Measurements from ENCODE around the gene TMEM30B. TPM values are rescaled to one million over a fixed set of nuclear protein-coding genes. Genes with fewer than 3 reads are reported as not detected.

The TMEM30B gene
- polyA plus RNA-seq, 1 of the 3 experiments (the other 2 are of a cell fraction), result 0.15 TPM

DNA sequence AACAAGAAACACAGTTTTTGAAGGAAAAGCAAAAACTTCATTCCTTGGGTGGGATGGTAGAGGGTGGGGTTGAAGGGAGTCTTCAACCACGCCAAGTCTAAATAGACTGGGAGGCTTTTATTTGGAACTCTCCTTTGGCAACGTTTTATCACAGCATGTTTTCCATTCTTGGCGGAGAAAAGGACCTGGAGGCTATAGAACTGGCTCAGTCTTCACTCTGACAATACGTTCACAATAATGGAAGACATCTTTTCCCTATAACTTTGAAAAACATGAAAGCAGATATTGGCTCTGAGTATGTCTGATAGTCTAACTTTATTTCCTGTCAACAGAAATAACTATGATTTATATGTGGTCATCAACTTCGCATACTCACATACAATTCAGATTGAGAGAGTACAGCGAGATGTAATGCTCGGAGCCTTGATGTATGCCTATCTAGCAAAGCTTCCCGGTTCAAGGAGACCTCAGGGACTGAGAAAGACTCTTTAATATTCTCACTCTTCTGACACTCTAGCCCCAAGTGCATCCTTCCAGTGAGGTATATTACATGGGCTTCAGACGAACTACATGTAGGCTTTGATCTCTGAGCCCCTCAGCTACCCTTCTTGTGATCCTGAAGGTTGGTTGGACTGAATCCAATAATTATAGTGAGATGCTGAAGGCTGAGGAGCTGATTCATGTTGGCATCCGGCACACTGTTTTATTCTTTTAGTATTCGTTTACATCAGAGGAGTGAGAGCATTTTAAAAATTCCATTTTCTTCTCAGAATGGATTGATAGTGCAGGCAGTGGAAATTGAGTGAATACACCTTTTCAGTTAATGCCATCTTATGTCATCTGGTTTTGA lies 14.0 kb downstream of the TMEM30B start:
- TF ChIP-seq MEF2A (IDR thresholded peaks at IDR 0.05; ENCODE audit: borderline replicate concordance, low read depth), result no peak
- TF ChIP-seq NFIC (IDR thresholded peaks at IDR 0.05; ENCODE audit: borderline replicate concordance), result peak; percentile 58; the same call in 1 of the 2 replicates
- TF ChIP-seq, protein P1, sequence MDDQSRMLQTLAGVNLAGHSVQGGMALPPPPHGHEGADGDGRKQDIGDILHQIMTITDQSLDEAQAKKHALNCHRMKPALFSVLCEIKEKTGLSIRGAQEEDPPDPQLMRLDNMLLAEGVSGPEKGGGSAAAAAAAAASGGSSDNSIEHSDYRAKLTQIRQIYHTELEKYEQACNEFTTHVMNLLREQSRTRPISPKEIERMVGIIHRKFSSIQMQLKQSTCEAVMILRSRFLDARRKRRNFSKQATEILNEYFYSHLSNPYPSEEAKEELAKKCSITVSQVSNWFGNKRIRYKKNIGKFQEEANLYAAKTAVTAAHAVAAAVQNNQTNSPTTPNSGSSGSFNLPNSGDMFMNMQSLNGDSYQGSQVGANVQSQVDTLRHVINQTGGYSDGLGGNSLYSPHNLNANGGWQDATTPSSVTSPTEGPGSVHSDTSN (IDR thresholded peaks at IDR 0.05), result peak; percentile 39
- no peak overlapping the region for H3K9ac ChIP-seq
- no peaks in the 10 kb centered on the region for H3K9me2 ChIP-seq
- ChIA-PET CTCF (interaction anchor here (1.1 to 9.5 kb wide), 9 partner anchors 9 to 642 kb away, joined by 3 to 104 read pairs (median 4); partner anchors contain the start of gene TMEM30B), POLR2A (no interaction called here)
- H3K4me2 ChIP-seq, result 0 out of 2 replicates have a peak overlapping the region, but pooled peaks have one; percentile 8
- no peaks in the 10 kb centered on the region for H3K9me3 ChIP-seq
- peaks cover 28% of the 10 kb centered on the region for H3F3A ChIP-seq (replicated peaks; ENCODE audit: insufficient read depth)
- no peaks in the 10 kb centered on the region for H4K20me1 ChIP-seq (ENCODE audit: insufficient read depth)
- H3K4me1 ChIP-seq (ENCODE audit: control insufficient read depth in 1 of 2, insufficient read depth in 2 of 2, low read depth in 1 of 2, low read length in 1 of 2), result no peaks in the 10 kb centered on the region; a peak in 1 of 4 replicates
- no peak overlapping the region for H2AFZ ChIP-seq (ENCODE audit: low read depth)
- H3K27ac ChIP-seq (ENCODE audit: low read depth in 2 of 2, low read length in 1 of 2), result peak overlapping the region in 1 of 2 experiments; percentile 77; a peak in 2 of 4 replicates
- H3K4me3 ChIP-seq (ENCODE audit: low read depth in 2 of 2, low read length in 1 of 2), result no peak overlapping the region
- no peaks in the 10 kb centered on the region for H3K36me3 ChIP-seq (replicated peaks in 1 of 2; ENCODE audit: control insufficient read depth in 1 of 2, insufficient read depth in 2 of 2, low read length in 1 of 2)
- 60% methylated on average over 11 of the region's 11 CpGs for WGBS (ENCODE audit: low lambda C conversion rate)
- no peak for DNase-seq
- no peaks in the 10 kb centered on the region for H3K27me3 ChIP-seq (ENCODE audit: insufficient read depth)
- no peaks in the 10 kb centered on the region for H3K79me2 ChIP-seq (ENCODE audit: insufficient read depth)

DNA sequence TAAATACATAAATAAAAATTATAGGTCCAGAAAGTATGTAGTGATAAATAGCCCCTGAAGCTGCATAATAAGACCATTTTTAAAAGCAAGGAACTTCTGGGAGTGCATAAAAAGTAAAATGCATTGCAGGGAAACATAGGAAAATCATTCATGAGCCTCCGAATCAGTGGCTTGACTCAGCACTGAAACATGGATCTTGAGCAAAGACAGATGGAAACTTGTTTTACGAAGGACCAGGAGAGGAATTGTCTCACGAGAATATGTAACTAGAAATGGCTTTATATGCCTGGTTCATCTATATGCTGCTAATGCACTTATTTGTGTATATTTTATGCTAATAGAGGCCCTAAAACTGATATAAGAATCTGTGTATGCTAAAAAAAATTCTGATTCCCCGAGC lies 14.7 kb downstream of the TMEM30B start:
- TF ChIP-seq GABPA (IDR thresholded peaks at IDR 0.05; ENCODE audit: low read depth), result no peak
- no peak for TF ChIP-seq FOXJ3 (CRISPR knock-in tag; IDR thresholded peaks at IDR 0.05)
- TF ChIP-seq, protein P2, sequence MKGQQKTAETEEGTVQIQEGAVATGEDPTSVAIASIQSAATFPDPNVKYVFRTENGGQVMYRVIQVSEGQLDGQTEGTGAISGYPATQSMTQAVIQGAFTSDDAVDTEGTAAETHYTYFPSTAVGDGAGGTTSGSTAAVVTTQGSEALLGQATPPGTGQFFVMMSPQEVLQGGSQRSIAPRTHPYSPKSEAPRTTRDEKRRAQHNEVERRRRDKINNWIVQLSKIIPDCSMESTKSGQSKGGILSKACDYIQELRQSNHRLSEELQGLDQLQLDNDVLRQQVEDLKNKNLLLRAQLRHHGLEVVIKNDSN (IDR thresholded peaks at IDR 0.05; ENCODE audit: borderline replicate concordance, low read depth), result no peak
- no peak for TF ChIP-seq MXI1 (IDR thresholded peaks at IDR 0.05; ENCODE audit: low read depth, low read length)
- no peak for TF ChIP-seq CHD2 (IDR thresholded peaks at IDR 0.05; ENCODE audit: low read length, partially characterized antibody)
- no peak for TF ChIP-seq FOSL2 (IDR thresholded peaks at IDR 0.05; ENCODE audit: borderline replicate concordance, low read depth)
- TF ChIP-seq, protein P3, sequence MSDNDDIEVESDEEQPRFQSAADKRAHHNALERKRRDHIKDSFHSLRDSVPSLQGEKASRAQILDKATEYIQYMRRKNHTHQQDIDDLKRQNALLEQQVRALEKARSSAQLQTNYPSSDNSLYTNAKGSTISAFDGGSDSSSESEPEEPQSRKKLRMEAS (IDR thresholded peaks at IDR 0.05; ENCODE audit: low read depth), result no peak
- no peak for TF ChIP-seq EZH2phosphoT487 (IDR thresholded peaks at IDR 0.05; ENCODE audit: borderline replicate concordance, low read depth)
- TF ChIP-seq SIN3A (IDR thresholded peaks at IDR 0.05; ENCODE audit: borderline replicate concordance, low read depth, low read length), result no peak
- TF ChIP-seq, protein P4, sequence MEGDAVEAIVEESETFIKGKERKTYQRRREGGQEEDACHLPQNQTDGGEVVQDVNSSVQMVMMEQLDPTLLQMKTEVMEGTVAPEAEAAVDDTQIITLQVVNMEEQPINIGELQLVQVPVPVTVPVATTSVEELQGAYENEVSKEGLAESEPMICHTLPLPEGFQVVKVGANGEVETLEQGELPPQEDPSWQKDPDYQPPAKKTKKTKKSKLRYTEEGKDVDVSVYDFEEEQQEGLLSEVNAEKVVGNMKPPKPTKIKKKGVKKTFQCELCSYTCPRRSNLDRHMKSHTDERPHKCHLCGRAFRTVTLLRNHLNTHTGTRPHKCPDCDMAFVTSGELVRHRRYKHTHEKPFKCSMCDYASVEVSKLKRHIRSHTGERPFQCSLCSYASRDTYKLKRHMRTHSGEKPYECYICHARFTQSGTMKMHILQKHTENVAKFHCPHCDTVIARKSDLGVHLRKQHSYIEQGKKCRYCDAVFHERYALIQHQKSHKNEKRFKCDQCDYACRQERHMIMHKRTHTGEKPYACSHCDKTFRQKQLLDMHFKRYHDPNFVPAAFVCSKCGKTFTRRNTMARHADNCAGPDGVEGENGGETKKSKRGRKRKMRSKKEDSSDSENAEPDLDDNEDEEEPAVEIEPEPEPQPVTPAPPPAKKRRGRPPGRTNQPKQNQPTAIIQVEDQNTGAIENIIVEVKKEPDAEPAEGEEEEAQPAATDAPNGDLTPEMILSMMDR (IDR thresholded peaks at IDR 0.05), result no peak
- TF ChIP-seq RAD21 (IDR thresholded peaks at IDR 0.05; ENCODE audit: low read length), result no peak
- H3K27ac ChIP-seq (ENCODE audit: low read depth in 2 of 2, low read length in 1 of 2), result peak overlapping the region in 1 of 2 experiments; percentile 77; a peak in 1 of 4 replicates
- no peaks in the 10 kb centered on the region for H4K20me1 ChIP-seq (ENCODE audit: insufficient read depth)
- no peaks in the 10 kb centered on the region for H3K36me3 ChIP-seq (replicated peaks in 1 of 2; ENCODE audit: control insufficient read depth in 1 of 2, insufficient read depth in 2 of 2, low read length in 1 of 2)
- H3K27me3 ChIP-seq (ENCODE audit: insufficient read depth), result no peaks in the 10 kb centered on the region
- H3F3A ChIP-seq (replicated peaks; ENCODE audit: insufficient read depth), result peaks cover 33% of the 10 kb centered on the region
- no peak overlapping the region for H3K4me3 ChIP-seq (ENCODE audit: low read depth in 2 of 2, low read length in 1 of 2)
- no peak overlapping the region for H2AFZ ChIP-seq (ENCODE audit: low read depth)
- no peak overlapping the region for H3K4me2 ChIP-seq
- ChIA-PET POLR2A (no interaction called here), CTCF (interaction anchor here (1.5 to 9.5 kb wide), 2 partner anchors 14 to 16 kb away, joined by 5 to 104 read pairs; partner anchors contain the start of gene TMEM30B)
- H3K9me2 ChIP-seq, result no peaks in the 10 kb centered on the region
- no peaks in the 10 kb centered on the region for H3K9me3 ChIP-seq
- peaks cover 1 to 5% of the 10 kb centered on the region in 2 experiments; a peak in 3 of 4 replicates for H3K4me1 ChIP-seq (ENCODE audit: control insufficient read depth in 1 of 2, insufficient read depth in 2 of 2, low read depth in 1 of 2, low read length in 1 of 2)
- no peak for DNase-seq
- H3K9ac ChIP-seq, result no peak overlapping the region
- WGBS (ENCODE audit: low lambda C conversion rate), result 74% methylated on average over 4 of the region's 4 CpGs
- no peaks in the 10 kb centered on the region for H3K79me2 ChIP-seq (ENCODE audit: insufficient read depth)

All from SK-N-SH (cell line).